ENCODE measurements around the gene LAMC2. TPM values are rescaled to one million over a fixed set of nuclear protein-coding genes. Genes with fewer than 3 reads are reported as not detected.

Gene LAMC2
- polyA plus RNA-seq, 3 donors = not detected

DNA sequence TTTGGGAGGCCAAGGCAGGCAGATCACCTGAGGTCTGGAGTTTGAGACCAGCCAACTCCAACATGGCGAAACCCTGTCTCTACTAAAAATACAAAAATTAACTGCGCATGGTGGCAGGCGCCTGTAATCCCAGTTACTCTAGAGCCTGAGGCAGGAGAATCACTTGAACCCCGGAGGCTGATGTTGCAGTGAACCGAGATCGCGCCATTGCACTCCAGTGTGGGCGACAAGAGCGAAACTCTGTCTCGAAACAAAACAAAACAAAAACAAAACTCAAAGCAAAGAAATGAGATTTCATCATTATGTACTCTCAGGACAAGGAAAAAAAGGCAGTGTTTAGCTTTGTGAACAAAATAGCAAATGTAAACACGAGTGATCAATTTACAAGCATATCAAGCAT, 61.0 kb downstream of the LAMC2 start:
- no peaks in the 10 kb centered on the region for H3K79me2 ChIP-seq (ENCODE audit: insufficient read depth, low read length)
- H3K27me3 ChIP-seq (ENCODE audit: control insufficient read depth in 2 of 2, insufficient read depth in 2 of 2, low read length in 2 of 2) = no peaks in the 10 kb centered on the region
- no peak overlapping the region for H3K9ac ChIP-seq (ENCODE audit: insufficient read depth, low read length, poor library complexity, severe bottlenecking)
- DNase-seq = no peak
- H3K4me1 Mint-ChIP-seq = peaks cover 45% of the 10 kb centered on the region
- peaks cover 0 to 9% (median 3%) of the 10 kb centered on the region in 7 donors for H3K9me3 Mint-ChIP-seq
- H4K20me1 ChIP-seq (ENCODE audit: insufficient read depth, low read length) = no peaks in the 10 kb centered on the region
- H3K27ac ChIP-seq (ENCODE audit: low read depth in 1 of 2, low read length in 2 of 2) = no peak overlapping the region
- peaks cover 0 to 13% (median 2%) of the 10 kb centered on the region in 3 donors for H3K27me3 Mint-ChIP-seq (ENCODE audit: low read depth in 3 of 3)
- no peak overlapping the region for H3K27ac Mint-ChIP-seq
- H3K4me2 ChIP-seq (replicated peaks; ENCODE audit: extremely low read depth, low read length, poor library complexity, severe bottlenecking) = no peak overlapping the region
- peaks cover 34 to 42% of the 10 kb centered on the region in 2 donors for H3K4me1 ChIP-seq (ENCODE audit: control insufficient read depth in 1 of 2, insufficient read depth in 2 of 2, low read length in 2 of 2)
- no peak overlapping the region for H2AFZ ChIP-seq (ENCODE audit: insufficient read depth, low read depth, low read length, poor library complexity, severe bottlenecking)
- H3K9me3 ChIP-seq (replicated peaks in 1 of 2; ENCODE audit: control insufficient read depth in 1 of 2, insufficient read depth in 1 of 2, low read length in 2 of 2) = no peaks in the 10 kb centered on the region
- H3K4me3 Mint-ChIP-seq = no peak overlapping the region
- WGBS (ENCODE audit: insufficient coverage) = 100% methylated on average over 2 of the region's 11 CpGs
- TF ChIP-seq, protein P1, sequence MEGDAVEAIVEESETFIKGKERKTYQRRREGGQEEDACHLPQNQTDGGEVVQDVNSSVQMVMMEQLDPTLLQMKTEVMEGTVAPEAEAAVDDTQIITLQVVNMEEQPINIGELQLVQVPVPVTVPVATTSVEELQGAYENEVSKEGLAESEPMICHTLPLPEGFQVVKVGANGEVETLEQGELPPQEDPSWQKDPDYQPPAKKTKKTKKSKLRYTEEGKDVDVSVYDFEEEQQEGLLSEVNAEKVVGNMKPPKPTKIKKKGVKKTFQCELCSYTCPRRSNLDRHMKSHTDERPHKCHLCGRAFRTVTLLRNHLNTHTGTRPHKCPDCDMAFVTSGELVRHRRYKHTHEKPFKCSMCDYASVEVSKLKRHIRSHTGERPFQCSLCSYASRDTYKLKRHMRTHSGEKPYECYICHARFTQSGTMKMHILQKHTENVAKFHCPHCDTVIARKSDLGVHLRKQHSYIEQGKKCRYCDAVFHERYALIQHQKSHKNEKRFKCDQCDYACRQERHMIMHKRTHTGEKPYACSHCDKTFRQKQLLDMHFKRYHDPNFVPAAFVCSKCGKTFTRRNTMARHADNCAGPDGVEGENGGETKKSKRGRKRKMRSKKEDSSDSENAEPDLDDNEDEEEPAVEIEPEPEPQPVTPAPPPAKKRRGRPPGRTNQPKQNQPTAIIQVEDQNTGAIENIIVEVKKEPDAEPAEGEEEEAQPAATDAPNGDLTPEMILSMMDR (IDR thresholded peaks at IDR 0.05) = no peak
- H3K36me3 ChIP-seq (replicated peaks in 1 of 2; ENCODE audit: control insufficient read depth in 1 of 2, insufficient read depth in 2 of 2, low read length in 2 of 2) = no peaks in the 10 kb centered on the region
- H3K36me3 Mint-ChIP-seq = no peaks in the 10 kb centered on the region
- intact Hi-C loops (cut with micrococcal nuclease) = no loop called here
- H3K4me3 ChIP-seq (replicated peaks in 1 of 3; ENCODE audit: low read depth in 2 of 3, low read length in 3 of 3) = no peak overlapping the region

DNA sequence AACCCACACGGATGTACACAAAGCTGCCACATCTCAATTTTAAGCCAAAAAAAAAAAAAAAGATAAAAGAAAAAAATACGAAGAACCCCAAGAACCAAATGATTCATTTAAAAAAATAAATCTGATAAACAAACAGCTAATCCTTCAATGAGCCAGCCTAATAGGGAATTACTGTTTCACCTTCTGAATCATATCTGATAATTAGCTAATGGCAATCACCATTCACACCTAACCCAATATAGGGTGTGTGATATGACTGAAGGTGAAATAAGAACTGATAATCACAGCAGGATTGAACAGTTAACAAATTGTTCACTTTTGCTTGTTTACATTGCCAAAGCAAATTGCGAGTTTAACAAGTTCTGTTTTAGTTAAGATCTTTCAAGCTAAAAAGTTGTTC, 61.4 kb downstream of the LAMC2 start:
- no peak overlapping the region for H3K27ac Mint-ChIP-seq
- H3K36me3 ChIP-seq (replicated peaks in 1 of 2; ENCODE audit: control insufficient read depth in 1 of 2, insufficient read depth in 2 of 2, low read length in 2 of 2) = no peaks in the 10 kb centered on the region
- H3K9me3 Mint-ChIP-seq = peaks cover 0 to 9% (median 4%) of the 10 kb centered on the region in 7 donors
- no peaks in the 10 kb centered on the region for H3K79me2 ChIP-seq (ENCODE audit: insufficient read depth, low read length)
- H3K27ac ChIP-seq (ENCODE audit: low read depth in 1 of 2, low read length in 2 of 2) = no peak overlapping the region
- no peak overlapping the region for H3K4me3 ChIP-seq (replicated peaks in 1 of 3; ENCODE audit: low read depth in 2 of 3, low read length in 3 of 3)
- no peak overlapping the region for H3K4me3 Mint-ChIP-seq
- H3K27me3 Mint-ChIP-seq (ENCODE audit: low read depth in 3 of 3) = peaks cover 1 to 13% (median 3%) of the 10 kb centered on the region in 3 donors
- no peak for DNase-seq
- 100% methylated on average over 1 of the region's 3 CpGs for WGBS (ENCODE audit: insufficient coverage)
- H3K4me1 ChIP-seq (ENCODE audit: control insufficient read depth in 1 of 2, insufficient read depth in 2 of 2, low read length in 2 of 2) = peaks cover 34 to 40% of the 10 kb centered on the region in 2 donors
- no peaks in the 10 kb centered on the region for H3K36me3 Mint-ChIP-seq
- H4K20me1 ChIP-seq (ENCODE audit: insufficient read depth, low read length) = no peaks in the 10 kb centered on the region
- H3K4me1 Mint-ChIP-seq = peaks cover 45% of the 10 kb centered on the region
- TF ChIP-seq, protein P1 (IDR thresholded peaks at IDR 0.05) = no peak
- intact Hi-C loops (cut with micrococcal nuclease) = no loop called here
- no peaks in the 10 kb centered on the region for H3K9me3 ChIP-seq (replicated peaks in 1 of 2; ENCODE audit: control insufficient read depth in 1 of 2, insufficient read depth in 1 of 2, low read length in 2 of 2)
- no peaks in the 10 kb centered on the region for H3K27me3 ChIP-seq (ENCODE audit: control insufficient read depth in 2 of 2, insufficient read depth in 2 of 2, low read length in 2 of 2)
- no peak overlapping the region for H3K9ac ChIP-seq (ENCODE audit: insufficient read depth, low read length, poor library complexity, severe bottlenecking)
- no peak overlapping the region for H2AFZ ChIP-seq (ENCODE audit: insufficient read depth, low read depth, low read length, poor library complexity, severe bottlenecking)
- no peak overlapping the region for H3K4me2 ChIP-seq (replicated peaks; ENCODE audit: extremely low read depth, low read length, poor library complexity, severe bottlenecking)
